HepG2 (cell line): Measurements from ENCODE around the gene LONP1. TPM values are rescaled to one million over a fixed set of nuclear protein-coding genes. Genes with fewer than 3 reads are reported as not detected.

Experiments used
- AGO2 ChIP-seq: fragments of 200-400 bp; formaldehyde crosslinking; optimal IDR thresholded peaks from 2 replicates; pipeline ENCODE3; 2017; ENCODE audit warnings: mild to moderate bottlenecking, low read depth, low read length, moderate library complexity
- FLYWCH1 ChIP-seq: sonication (generic); formaldehyde crosslinking; IDR thresholded peaks from 2 replicates; pipeline ENCODE4 v1.8.1; 2023; ENCODE audit warnings: mild to moderate bottlenecking, missing genetic modification reagents
- HBP1 ChIP-seq: IDR thresholded peaks from 2 replicates; pipeline ENCODE4 v1.6.1; 2016; ENCODE audit warnings: low read depth, control low read depth
- HDAC1 ChIP-seq: sonication (generic); formaldehyde crosslinking; IDR thresholded peaks from 2 replicates; pipeline ENCODE4 v1.5.1; 2020; ENCODE audit warnings: mild to moderate bottlenecking, missing genetic modification reagents
- HNF4A ChIP-seq: sonication (generic); formaldehyde crosslinking; IDR thresholded peaks from 2 replicates; pipeline ENCODE4 v1.4.0; 2020; ENCODE audit warnings: missing genetic modification reagents
- HOXA3 ChIP-seq: sonication (generic); formaldehyde crosslinking; IDR thresholded peaks from 2 replicates; pipeline ENCODE4 v1.5.0; 2020; ENCODE audit warnings: missing genetic modification reagents
- MED8 ChIP-seq: sonication (generic); formaldehyde crosslinking; IDR thresholded peaks from 2 replicates; pipeline ENCODE4 v1.8.1; 2023; ENCODE audit warnings: mild to moderate bottlenecking, missing genetic modification reagents; ENCODE audit not compliant: insufficient replicate concordance
- MYC ChIP-seq: sonication (generic); formaldehyde crosslinking; IDR thresholded peaks from 2 replicates; pipeline ENCODE4 v1.9.0; 2021; ENCODE audit warnings: missing genetic modification reagents, borderline replicate concordance
- NFE2 ChIP-seq: sonication (generic); formaldehyde crosslinking; IDR thresholded peaks from 2 replicates; pipeline ENCODE4 v1.4.0; 2020; ENCODE audit warnings: missing genetic modification reagents
- PHB2 ChIP-seq: fragments of 450-650 bp; IDR thresholded peaks from 2 replicates; pipeline ENCODE4 v1.6.1; 2018; ENCODE audit not compliant: partially characterized antibody
- RFX3 ChIP-seq: IDR thresholded peaks from 2 replicates; pipeline ENCODE4 v1.6.1; 2016; ENCODE audit warnings: missing biosample characterization, missing genetic modification reagents
- YEATS4 ChIP-seq: sonication (generic); formaldehyde crosslinking; IDR thresholded peaks from 2 replicates; pipeline ENCODE4 v1.4.0; 2020; ENCODE audit warnings: missing genetic modification reagents, borderline replicate concordance
- ZBTB4 ChIP-seq: sonication (generic); formaldehyde crosslinking; IDR thresholded peaks from 2 replicates; pipeline ENCODE4 v1.4.0; 2020; ENCODE audit warnings: missing genetic modification reagents, mild to moderate bottlenecking, borderline replicate concordance
- ZBTB7A ChIP-seq: sonication (generic); formaldehyde crosslinking; IDR thresholded peaks from 2 replicates; pipeline ENCODE4 v1.8.0; 2022; ENCODE audit warnings: mild to moderate bottlenecking, missing genetic modification reagents
- ZC3H13 ChIP-seq: sonication (generic); formaldehyde crosslinking; IDR thresholded peaks from 2 replicates; pipeline ENCODE4 v1.8.1; 2023; ENCODE audit warnings: mild to moderate bottlenecking, missing genetic modification reagents, moderate library complexity
- ZNF30 ChIP-seq: sonication (generic); formaldehyde crosslinking; IDR thresholded peaks from 2 replicates; pipeline ENCODE4 v1.5.0; 2020; ENCODE audit warnings: mild to moderate bottlenecking, missing genetic modification reagents
- ZNF329 ChIP-seq: sonication (generic); formaldehyde crosslinking; IDR thresholded peaks from 2 replicates; pipeline ENCODE4 v1.9.0; 2021; ENCODE audit warnings: low read depth, mild to moderate bottlenecking, missing genetic modification reagents
- polyA plus RNA-seq, 8 experiments: library from polyadenylated mRNA; depleted of rRNA in 3 of 8; stranded (reverse) in 7 of 8; unstranded in 1 of 8; fragments of >200 nt; fragmentation: Illumina TruSeq in 4 of 8; extraction: Trizol in 4 of 8; gene quantifications; 2 replicates each; pipeline versions ENCODE4 v1.2.1 to v1.2.3, GENCODE V29; 2011 to 2016; ENCODE audit warnings: low read depth in 4 of 8, missing spikeins in 1 of 8, mixed read lengths in 1 of 8; ENCODE audit not compliant: insufficient read depth in 1 of 8
- total RNA-seq, 5 experiments: library from RNA; depleted of rRNA; stranded (reverse); fragments of >200 nt; fragmentation: Illumina TruSeq; extraction: Trizol; gene quantifications; 2 replicates each; pipeline ENCODE4 v1.2.3, GENCODE V29; 2016; ENCODE audit warnings: low read depth in 1 of 5
- TF ChIP-seq, protein P1 (sequence below), 2 experiments: IDR thresholded peaks; 2 replicates each; pipeline ENCODE4 v1.6.1; 2011 to 2012; ENCODE audit warnings: low read length in 2 of 2, borderline replicate concordance in 1 of 2, low read depth in 1 of 2, mild to moderate bottlenecking in 1 of 2, moderate library complexity in 1 of 2
- TF ChIP-seq, protein P2 (sequence below): sonication (generic); formaldehyde crosslinking; IDR thresholded peaks from 2 replicates; pipeline ENCODE4 v1.4.0; 2020; ENCODE audit warnings: low read depth, mild to moderate bottlenecking, missing genetic modification reagents

The LONP1 gene
- total and polyA plus RNA-seq, 2 of the 13 experiments (the other 11 are each of a cell fraction or from before 2014, with no cell fraction given), result 59.5 to 76.8 TPM

DNA sequence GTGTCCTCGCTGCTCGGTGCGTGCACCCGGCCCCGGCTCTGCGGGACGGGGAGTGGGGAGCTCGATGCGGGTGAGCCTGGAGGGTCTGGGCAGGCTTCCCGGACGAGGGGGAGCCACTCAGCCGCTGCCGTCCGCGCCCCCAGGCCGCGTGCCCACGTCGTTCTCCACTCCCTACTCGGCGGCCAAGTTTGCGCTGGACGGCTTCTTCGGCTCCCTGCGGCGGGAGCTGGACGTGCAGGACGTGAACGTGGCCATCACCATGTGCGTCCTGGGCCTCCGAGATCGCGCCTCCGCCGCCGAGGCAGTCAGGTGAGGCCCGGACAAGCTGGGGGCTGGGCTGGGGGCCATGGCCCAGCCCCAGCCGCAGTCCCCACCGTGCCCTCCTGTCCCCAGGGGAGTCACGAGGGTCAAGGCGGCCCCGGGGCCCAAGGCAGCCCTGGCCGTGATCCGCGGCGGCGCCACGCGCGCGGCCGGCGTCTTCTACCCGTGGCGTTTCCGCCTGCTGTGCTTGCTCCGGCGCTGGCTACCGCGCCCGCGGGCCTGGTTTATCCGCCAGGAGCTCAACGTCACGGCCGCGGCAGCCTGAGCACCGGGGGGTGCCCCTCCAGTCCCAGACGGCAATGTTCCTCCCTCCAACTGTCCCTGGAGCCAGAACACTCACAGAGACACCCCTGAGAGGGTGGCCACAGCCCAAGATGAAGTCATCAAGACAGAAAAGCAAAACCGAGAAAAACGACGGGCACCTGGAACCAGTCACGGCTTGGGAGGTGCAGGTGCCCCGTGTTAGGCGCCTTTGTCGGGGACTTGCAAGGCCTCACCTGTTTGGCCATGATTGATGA is 32.4 kb downstream of the LONP1 start (continued):
- TF ChIP-seq ZNF329 (CRISPR knock-in tag) (0 out of 2 replicates have a peak, but pooled peaks have one; percentile 16), ZC3H13 (0 out of 2 replicates have a peak, but pooled peaks have one; percentile 60), FLYWCH1 (CRISPR knock-in tag) (no peak), YEATS4 (CRISPR knock-in tag) (peak; percentile 6; the same call in 1 of the 2 replicates), NFE2 (CRISPR knock-in tag) (no peak), HBP1 (no peak), ZNF30 (CRISPR knock-in tag) (no peak), AGO2 (no peak), ZBTB4 (CRISPR knock-in tag) (peak; percentile 64; the same call in 1 of the 2 replicates), HOXA3 (peak; percentile 37; the same call in 1 of the 2 replicates), MED8 (no peak), HNF4A (CRISPR knock-in tag) (no peak), PHB2 (no peak), HDAC1 (peak; percentile 42; the same call in 1 of the 2 replicates), ZBTB7A (CRISPR knock-in tag) (no peak), RFX3 (CRISPR knock-in tag) (no peak), MYC (0 out of 2 replicates have a peak, but pooled peaks have one; percentile 35)
- TF ChIP-seq, protein P1, sequence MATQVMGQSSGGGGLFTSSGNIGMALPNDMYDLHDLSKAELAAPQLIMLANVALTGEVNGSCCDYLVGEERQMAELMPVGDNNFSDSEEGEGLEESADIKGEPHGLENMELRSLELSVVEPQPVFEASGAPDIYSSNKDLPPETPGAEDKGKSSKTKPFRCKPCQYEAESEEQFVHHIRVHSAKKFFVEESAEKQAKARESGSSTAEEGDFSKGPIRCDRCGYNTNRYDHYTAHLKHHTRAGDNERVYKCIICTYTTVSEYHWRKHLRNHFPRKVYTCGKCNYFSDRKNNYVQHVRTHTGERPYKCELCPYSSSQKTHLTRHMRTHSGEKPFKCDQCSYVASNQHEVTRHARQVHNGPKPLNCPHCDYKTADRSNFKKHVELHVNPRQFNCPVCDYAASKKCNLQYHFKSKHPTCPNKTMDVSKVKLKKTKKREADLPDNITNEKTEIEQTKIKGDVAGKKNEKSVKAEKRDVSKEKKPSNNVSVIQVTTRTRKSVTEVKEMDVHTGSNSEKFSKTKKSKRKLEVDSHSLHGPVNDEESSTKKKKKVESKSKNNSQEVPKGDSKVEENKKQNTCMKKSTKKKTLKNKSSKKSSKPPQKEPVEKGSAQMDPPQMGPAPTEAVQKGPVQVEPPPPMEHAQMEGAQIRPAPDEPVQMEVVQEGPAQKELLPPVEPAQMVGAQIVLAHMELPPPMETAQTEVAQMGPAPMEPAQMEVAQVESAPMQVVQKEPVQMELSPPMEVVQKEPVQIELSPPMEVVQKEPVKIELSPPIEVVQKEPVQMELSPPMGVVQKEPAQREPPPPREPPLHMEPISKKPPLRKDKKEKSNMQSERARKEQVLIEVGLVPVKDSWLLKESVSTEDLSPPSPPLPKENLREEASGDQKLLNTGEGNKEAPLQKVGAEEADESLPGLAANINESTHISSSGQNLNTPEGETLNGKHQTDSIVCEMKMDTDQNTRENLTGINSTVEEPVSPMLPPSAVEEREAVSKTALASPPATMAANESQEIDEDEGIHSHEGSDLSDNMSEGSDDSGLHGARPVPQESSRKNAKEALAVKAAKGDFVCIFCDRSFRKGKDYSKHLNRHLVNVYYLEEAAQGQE (IDR thresholded peaks at IDR 0.05; ENCODE audit: borderline replicate concordance in 1 of 2, low read depth in 1 of 2, low read length in 2 of 2), result no peak
- TF ChIP-seq, protein P2, sequence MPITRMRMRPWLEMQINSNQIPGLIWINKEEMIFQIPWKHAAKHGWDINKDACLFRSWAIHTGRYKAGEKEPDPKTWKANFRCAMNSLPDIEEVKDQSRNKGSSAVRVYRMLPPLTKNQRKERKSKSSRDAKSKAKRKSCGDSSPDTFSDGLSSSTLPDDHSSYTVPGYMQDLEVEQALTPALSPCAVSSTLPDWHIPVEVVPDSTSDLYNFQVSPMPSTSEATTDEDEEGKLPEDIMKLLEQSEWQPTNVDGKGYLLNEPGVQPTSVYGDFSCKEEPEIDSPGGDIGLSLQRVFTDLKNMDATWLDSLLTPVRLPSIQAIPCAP (CRISPR knock-in tag), result no peak
